ENCODE data around the gene KLRK1.
"Not testable (repeated sequence)": the region's sequence is repeated elsewhere in the genome, so short reads cannot be mapped to it uniquely, and the experiment has no call there.

KLRK1 gene

GRCh38 chr12:10406725-10407124 lies 16.9 kb upstream of the KLRK1 start:
- DNase-seq (ENCODE audit: low read depth, low spot score), result no peak
- POLR2A ChIA-PET, result no interaction called here
- no peak for TF ChIP-seq CTCF (IDR thresholded peaks at IDR 0.05; ENCODE audit: insufficient read depth, low read length, missing control alignments)
- no peak overlapping the region for H3K4me3 ChIP-seq (ENCODE audit: low read depth, low read length)
- CTCF ChIA-PET, result no interaction called here

GRCh38 chr12:10405294-10405693 lies 15.5 kb upstream of the KLRK1 start:
- DNase-seq (ENCODE audit: low read depth, low spot score), result no peak
- ChIA-PET CTCF (no interaction called here), POLR2A (no interaction called here)
- TF ChIP-seq CTCF (IDR thresholded peaks at IDR 0.05; ENCODE audit: insufficient read depth, low read length, missing control alignments), result no peak
- H3K4me3 ChIP-seq (ENCODE audit: low read depth, low read length), result no peak overlapping the region

GRCh38 chr12:10404798-10405197 lies 15.0 kb upstream of the KLRK1 start:
- H3K4me3 ChIP-seq (ENCODE audit: low read depth, low read length), result no peak overlapping the region
- DNase-seq (ENCODE audit: low read depth, low spot score), result no peak
- no peak for TF ChIP-seq CTCF (IDR thresholded peaks at IDR 0.05; ENCODE audit: insufficient read depth, low read length, missing control alignments)
- CTCF ChIA-PET, result no interaction called here
- POLR2A ChIA-PET, result no interaction called here

GRCh38 chr12:10400829-10401228 lies 11.0 kb upstream of the KLRK1 start:
- ChIA-PET POLR2A (no interaction called here), CTCF (no interaction called here)
- no peak for TF ChIP-seq CTCF (IDR thresholded peaks at IDR 0.05; ENCODE audit: insufficient read depth, low read length, missing control alignments)
- no peak overlapping the region for H3K4me3 ChIP-seq (ENCODE audit: low read depth, low read length)
- DNase-seq (ENCODE audit: low read depth, low spot score), result no peak

- H3K4me3 ChIP-seq (ENCODE audit: low read depth, low read length), result no peak overlapping the region
- DNase-seq (ENCODE audit: low read depth, low spot score), result no peak
- ChIA-PET POLR2A (no interaction called here), CTCF (no interaction called here)
- TF ChIP-seq CTCF (IDR thresholded peaks at IDR 0.05; ENCODE audit: insufficient read depth, low read length, missing control alignments), result no peak
These were observed 8.3 kb upstream of the KLRK1 start for GRCh38 chr12:10398168-10398567.

- DNase-seq (ENCODE audit: low read depth, low spot score), result no peak
- H3K4me3 ChIP-seq (ENCODE audit: low read depth, low read length), result no peak overlapping the region
- TF ChIP-seq CTCF (IDR thresholded peaks at IDR 0.05; ENCODE audit: insufficient read depth, low read length, missing control alignments), result no peak
- CTCF ChIA-PET, result no interaction called here
- POLR2A ChIA-PET, result no interaction called here
These were observed 7.5 kb upstream of the KLRK1 start for GRCh38 chr12:10397296-10397695.

- CTCF ChIA-PET; DNase-seq (ENCODE audit: low read depth, low spot score); POLR2A ChIA-PET; H3K4me3 ChIP-seq (ENCODE audit: low read depth, low read length): not testable (repeated sequence)
These were observed 6.3 kb upstream of the KLRK1 start for GRCh38 chr12:10396176-10396575.

Data from AG04449 (cell line).